ENCODE data around the gene SRF. TPM values are rescaled to one million over a fixed set of nuclear protein-coding genes. Genes with fewer than 3 reads are reported as not detected.

The SRF gene
- total and polyA plus RNA-seq, 7 experiments from 2014 or later: 4.0 to 49.4 (median 25.7) TPM

DNA sequence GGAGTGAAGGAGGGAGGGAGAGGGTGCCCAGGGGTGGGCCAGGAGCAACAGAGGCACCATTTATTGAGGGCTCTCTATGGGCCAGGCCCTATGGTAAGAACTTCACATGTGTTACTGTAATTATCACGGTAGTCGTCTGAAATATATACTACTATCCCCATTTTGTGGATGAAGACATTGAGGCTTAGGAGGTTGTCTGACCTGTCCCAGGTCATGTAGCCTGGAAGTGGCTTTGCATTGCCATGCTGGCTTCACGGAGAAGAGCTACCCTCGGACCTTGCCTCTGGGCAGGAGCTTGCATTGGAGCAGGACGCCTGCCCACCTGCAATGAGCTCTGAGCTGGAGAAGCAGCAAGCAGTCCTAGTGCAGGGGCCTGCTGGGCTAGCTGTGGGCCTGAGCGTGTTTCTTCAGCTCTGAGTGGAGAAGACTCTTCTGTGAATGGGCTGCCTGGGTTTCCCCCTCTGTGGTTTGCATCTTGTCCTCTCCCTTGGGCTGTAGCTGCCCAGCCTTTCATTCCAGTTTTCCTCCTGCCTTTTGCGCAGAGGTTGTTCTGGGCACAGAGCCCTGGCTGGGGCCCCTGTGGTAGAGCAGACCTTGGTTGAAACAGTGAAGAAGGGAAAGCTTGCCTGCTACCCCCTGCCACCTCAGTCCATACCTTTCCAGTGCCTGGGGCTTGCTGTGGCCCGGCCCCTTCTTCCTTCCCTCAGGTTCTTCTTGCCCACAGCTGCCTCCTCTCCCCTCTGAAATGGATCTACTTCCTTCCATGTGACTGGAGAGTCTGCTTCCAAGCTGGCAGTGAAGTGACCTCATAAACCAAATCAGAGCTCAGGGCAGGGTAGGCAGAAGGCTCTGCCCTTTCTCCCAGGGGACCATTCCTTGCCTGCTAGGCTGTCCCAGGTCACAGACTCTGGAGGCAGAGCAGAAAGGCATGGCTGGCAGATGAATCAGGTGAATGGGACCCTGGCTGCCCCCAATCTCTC, 24.1 kb upstream of the SRF start:
- H3K4me3 Mint-ChIP-seq: no peak overlapping the region
- H3K27ac Mint-ChIP-seq: no peak overlapping the region
- no peaks in the 10 kb centered on the region for H3K9me3 Mint-ChIP-seq
- Histone ChIP-seq H3K36me3 (ENCODE audit: control insufficient read depth in 2 of 3, insufficient read depth in 3 of 3, low read length in 3 of 3) (no peaks in the 10 kb centered on the region), H3K4me1 (ENCODE audit: control insufficient read depth in 2 of 2, insufficient read depth in 2 of 2, low read length in 2 of 2) (peaks cover 11 to 19% of the 10 kb centered on the region in 2 donors), H3K27me3 (ENCODE audit: control insufficient read depth in 2 of 2, insufficient read depth in 2 of 2, low read length in 2 of 2) (no peaks in the 10 kb centered on the region), H3K4me3 (ENCODE audit: low read length) (no peak overlapping the region), H3K9me3 (ENCODE audit: control insufficient read depth in 2 of 3, low read length in 3 of 3) (no peaks in the 10 kb centered on the region), H3K27ac (ENCODE audit: low read depth, low read length) (no peak overlapping the region)
- intact Hi-C loops (cut with micrococcal nuclease): no loop called here
- ChIA-PET CTCF (interaction anchor here (0.5 to 0.6 kb wide), 2 partner anchors 172 to 386 kb away, joined by 3 read pairs; no protein-coding TSS in a partner anchor), POLR2A (interaction anchor here (1.0 kb wide), 1 partner anchor 218 kb away, joined by 3 read pairs; the partner anchor contains the start of gene CNPY3)
- H3K27me3 Mint-ChIP-seq: no peaks in the 10 kb centered on the region
- ATAC-seq: no peak
- H3K4me1 Mint-ChIP-seq: peaks cover 0 to 21% (median 15%) of the 10 kb centered on the region in 7 donors
- no peaks in the 10 kb centered on the region for H3K36me3 Mint-ChIP-seq
- DNase-seq: no peak

GRCh38 chr6:43147691-43148477, 23.2 kb upstream of the SRF start:
- Histone ChIP-seq H3K36me3 (ENCODE audit: control insufficient read depth in 2 of 3, insufficient read depth in 3 of 3, low read length in 3 of 3) (no peaks in the 10 kb centered on the region), H3K4me1 (ENCODE audit: control insufficient read depth in 2 of 2, insufficient read depth in 2 of 2, low read length in 2 of 2) (peaks cover 7 to 10% of the 10 kb centered on the region in 2 donors), H3K27ac (ENCODE audit: low read depth, low read length) (no peak overlapping the region), H3K4me3 (ENCODE audit: low read length) (no peak overlapping the region), H3K9me3 (ENCODE audit: control insufficient read depth in 2 of 3, low read length in 3 of 3) (no peaks in the 10 kb centered on the region), H3K27me3 (ENCODE audit: control insufficient read depth in 2 of 2, insufficient read depth in 2 of 2, low read length in 2 of 2) (no peaks in the 10 kb centered on the region)
- intact Hi-C loops (cut with micrococcal nuclease): no loop called here
- Mint-ChIP-seq H3K4me3 (no peak overlapping the region), H3K27ac (no peak overlapping the region), H3K9me3 (no peaks in the 10 kb centered on the region), H3K36me3 (no peaks in the 10 kb centered on the region), H3K27me3 (no peaks in the 10 kb centered on the region), H3K4me1 (peaks cover 0 to 14% (median 8%) of the 10 kb centered on the region in 7 donors)
- DNase-seq (no peak), ATAC-seq (no peak)
- CTCF ChIA-PET: no interaction called here
- POLR2A ChIA-PET: no interaction called here

- ATAC-seq: no peak
- Histone ChIP-seq H3K27ac (ENCODE audit: low read depth, low read length) (no peak overlapping the region), H3K9me3 (ENCODE audit: control insufficient read depth in 2 of 3, low read length in 3 of 3) (no peaks in the 10 kb centered on the region), H3K36me3 (ENCODE audit: control insufficient read depth in 2 of 3, insufficient read depth in 3 of 3, low read length in 3 of 3) (no peaks in the 10 kb centered on the region), H3K27me3 (ENCODE audit: control insufficient read depth in 2 of 2, insufficient read depth in 2 of 2, low read length in 2 of 2) (no peaks in the 10 kb centered on the region), H3K4me3 (ENCODE audit: low read length) (no peak overlapping the region), H3K4me1 (ENCODE audit: control insufficient read depth in 2 of 2, insufficient read depth in 2 of 2, low read length in 2 of 2) (no peaks in the 10 kb centered on the region)
- no peaks in the 10 kb centered on the region for H3K36me3 Mint-ChIP-seq
- intact Hi-C loops (cut with micrococcal nuclease): no loop called here
- ChIA-PET CTCF (interaction anchor here (0.5 kb wide), 1 partner anchor 431 kb away, joined by 4 read pairs; no protein-coding TSS in a partner anchor), POLR2A (interaction anchor here (0.6 kb wide), 1 partner anchor 230 kb away, joined by 3 read pairs; no protein-coding TSS in a partner anchor)
- H3K9me3 Mint-ChIP-seq: no peaks in the 10 kb centered on the region
- H3K4me1 Mint-ChIP-seq: peaks cover 0 to 4% (median 0%) of the 10 kb centered on the region in 7 donors
- no peak overlapping the region for H3K4me3 Mint-ChIP-seq
- H3K27me3 Mint-ChIP-seq: no peaks in the 10 kb centered on the region
- DNase-seq: no peak
- H3K27ac Mint-ChIP-seq: no peak overlapping the region
Measured at GRCh38 chr6:43149265-43149664, 21.8 kb upstream of the SRF start.

GRCh38 chr6:43150051-43150751, 20.9 kb upstream of the SRF start:
- Mint-ChIP-seq H3K4me1 (peaks cover 0 to 4% (median 0%) of the 10 kb centered on the region in 7 donors), H3K36me3 (no peaks in the 10 kb centered on the region), H3K4me3 (no peak overlapping the region), H3K9me3 (no peaks in the 10 kb centered on the region), H3K27ac (no peak overlapping the region), H3K27me3 (no peaks in the 10 kb centered on the region)
- Histone ChIP-seq H3K4me1 (ENCODE audit: control insufficient read depth in 2 of 2, insufficient read depth in 2 of 2, low read length in 2 of 2) (no peaks in the 10 kb centered on the region), H3K27me3 (ENCODE audit: control insufficient read depth in 2 of 2, insufficient read depth in 2 of 2, low read length in 2 of 2) (no peaks in the 10 kb centered on the region), H3K9me3 (ENCODE audit: control insufficient read depth in 2 of 3, low read length in 3 of 3) (no peaks in the 10 kb centered on the region), H3K4me3 (ENCODE audit: low read length) (no peak overlapping the region), H3K36me3 (ENCODE audit: control insufficient read depth in 2 of 3, insufficient read depth in 3 of 3, low read length in 3 of 3) (no peaks in the 10 kb centered on the region), H3K27ac (ENCODE audit: low read depth, low read length) (no peak overlapping the region)
- CTCF ChIA-PET: interaction anchor here (0.6 kb wide), 1 partner anchor 561 kb away, joined by 3 read pairs; no protein-coding TSS in a partner anchor
- no peak for ATAC-seq
- POLR2A ChIA-PET: no interaction called here
- intact Hi-C loops (cut with micrococcal nuclease): no loop called here
- no peak for DNase-seq

DNA sequence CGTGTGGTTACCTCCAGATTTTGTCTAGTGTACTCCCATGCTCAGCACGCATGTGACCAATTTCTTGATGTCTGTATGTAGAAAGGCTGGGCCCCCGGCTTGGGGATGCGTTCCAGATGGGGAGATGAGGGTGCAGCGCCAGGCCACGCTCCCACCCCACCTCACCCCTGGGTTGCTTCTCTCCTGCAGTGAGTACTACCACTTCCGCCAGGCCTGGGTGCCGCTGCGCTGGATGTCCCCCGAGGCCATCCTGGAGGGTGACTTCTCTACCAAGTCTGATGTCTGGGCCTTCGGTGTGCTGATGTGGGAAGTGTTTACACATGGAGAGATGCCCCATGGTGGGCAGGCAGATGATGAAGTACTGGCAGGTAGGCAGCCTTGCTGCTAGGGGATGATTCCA, 11.5 kb upstream of the SRF start:
- H3K4me1 Mint-ChIP-seq: peaks cover 0 to 3% (median 0%) of the 10 kb centered on the region in 7 donors
- no peak for DNase-seq

DNA sequence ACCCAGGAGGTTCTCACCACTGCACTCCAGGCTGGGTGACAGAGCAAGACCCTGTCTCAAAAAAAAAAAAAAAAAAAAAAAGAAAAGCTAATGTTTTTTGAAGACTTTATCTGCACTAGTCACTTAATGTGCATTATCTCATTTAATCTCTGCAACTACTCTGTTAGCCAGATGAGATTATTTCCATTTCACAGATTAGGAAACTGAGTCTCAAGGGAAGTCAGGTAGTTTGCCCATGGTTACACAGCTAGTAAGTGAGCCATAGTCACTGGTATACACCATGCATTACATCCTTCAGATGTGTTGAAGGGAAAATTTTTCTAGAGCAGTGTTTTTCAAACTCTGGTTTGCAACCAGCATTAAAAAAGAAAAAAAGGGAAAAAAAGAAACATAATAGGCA, 7.2 kb upstream of the SRF start:
- DNase-seq (no peak), ATAC-seq (no peak)
- CTCF ChIA-PET: interaction anchor here (1.1 kb wide), 1 partner anchor 10 kb away, joined by 6 read pairs; no protein-coding TSS in a partner anchor
- no peaks in the 10 kb centered on the region for H3K36me3 ChIP-seq (ENCODE audit: control insufficient read depth in 2 of 3, insufficient read depth in 3 of 3, low read length in 3 of 3)
- H3K36me3 Mint-ChIP-seq: no peaks in the 10 kb centered on the region
- no peaks in the 10 kb centered on the region for H3K9me3 Mint-ChIP-seq
- no peaks in the 10 kb centered on the region for H3K4me1 ChIP-seq (ENCODE audit: control insufficient read depth in 2 of 2, insufficient read depth in 2 of 2, low read length in 2 of 2)
- no peak overlapping the region for H3K27ac ChIP-seq (ENCODE audit: low read depth, low read length)
- H3K4me3 Mint-ChIP-seq: no peak overlapping the region
- peaks cover 0 to 2% (median 0%) of the 10 kb centered on the region in 7 donors for H3K4me1 Mint-ChIP-seq
- H3K4me3 ChIP-seq (ENCODE audit: low read length): no peak overlapping the region
- H3K27me3 Mint-ChIP-seq: peaks cover 0 to 9% (median 0%) of the 10 kb centered on the region in 5 donors
- no peaks in the 10 kb centered on the region for H3K9me3 ChIP-seq (ENCODE audit: control insufficient read depth in 2 of 3, low read length in 3 of 3)
- H3K27me3 ChIP-seq (ENCODE audit: control insufficient read depth in 2 of 2, insufficient read depth in 2 of 2, low read length in 2 of 2): no peaks in the 10 kb centered on the region
- H3K27ac Mint-ChIP-seq: no peak overlapping the region
- intact Hi-C loops (cut with micrococcal nuclease): no loop called here
- POLR2A ChIA-PET: no interaction called here

More for the DNA sequence above, 11.5 kb upstream of the SRF start:
- no peak overlapping the region for H3K27ac ChIP-seq (ENCODE audit: low read depth, low read length)
- ChIA-PET CTCF (no interaction called here), POLR2A (interaction anchor here (0.6 kb wide), 1 partner anchor 121 kb away, joined by 5 read pairs; no protein-coding TSS in a partner anchor)
- H3K27ac Mint-ChIP-seq: no peak overlapping the region
- H3K4me3 Mint-ChIP-seq: no peak overlapping the region
- no peaks in the 10 kb centered on the region for H3K9me3 Mint-ChIP-seq
- peaks cover 0 to 3% (median 0%) of the 10 kb centered on the region in 5 donors for H3K27me3 Mint-ChIP-seq
- intact Hi-C loops (cut with micrococcal nuclease): no loop called here
- no peaks in the 10 kb centered on the region for H3K27me3 ChIP-seq (ENCODE audit: control insufficient read depth in 2 of 2, insufficient read depth in 2 of 2, low read length in 2 of 2)
- H3K36me3 Mint-ChIP-seq: no peaks in the 10 kb centered on the region
- no peaks in the 10 kb centered on the region for H3K9me3 ChIP-seq (ENCODE audit: control insufficient read depth in 2 of 3, low read length in 3 of 3)
- H3K4me1 ChIP-seq (ENCODE audit: control insufficient read depth in 2 of 2, insufficient read depth in 2 of 2, low read length in 2 of 2): no peaks in the 10 kb centered on the region
- no peaks in the 10 kb centered on the region for H3K36me3 ChIP-seq (ENCODE audit: control insufficient read depth in 2 of 3, insufficient read depth in 3 of 3, low read length in 3 of 3)
- no peak overlapping the region for H3K4me3 ChIP-seq (ENCODE audit: low read length)
- no peak for ATAC-seq

Data from naive thymus-derived CD4-positive, alpha-beta T cell (primary cell).